ENCODE data around the gene NTMT1. TPM values are rescaled to one million over a fixed set of nuclear protein-coding genes. Genes with fewer than 3 reads are reported as not detected.

NTMT1 gene
- total RNA-seq, 1 donor from 2014 or later: 30.7 TPM

DNA sequence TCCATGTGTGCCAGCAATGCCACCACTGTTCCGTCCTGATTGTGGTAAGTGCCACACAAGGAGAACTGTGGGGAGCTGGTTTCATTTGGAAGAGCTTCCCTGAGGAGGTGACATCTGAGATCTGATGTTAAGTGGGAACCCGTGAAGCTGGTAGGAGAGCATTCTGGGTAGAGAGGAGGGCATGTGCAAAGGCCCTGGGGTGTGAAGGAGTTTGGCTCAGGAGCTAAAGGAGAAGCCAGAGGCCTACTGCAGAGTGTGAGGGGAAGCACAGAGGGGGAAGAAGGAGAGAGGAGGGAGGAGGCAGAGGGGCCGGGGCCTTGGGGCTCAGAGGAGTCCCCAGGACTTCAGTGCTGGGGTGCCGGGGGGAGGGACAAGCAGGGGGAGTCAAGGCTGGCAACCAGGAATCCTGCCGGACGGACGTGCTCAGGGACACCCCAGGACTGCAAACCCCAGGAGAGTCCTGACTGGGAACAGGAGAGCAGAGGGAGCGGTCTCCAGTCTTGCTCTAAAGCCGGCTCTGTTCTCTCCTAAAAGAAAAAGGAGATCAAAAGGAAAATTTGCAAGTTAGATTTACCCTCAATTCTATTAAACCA is 24.8 kb upstream of the NTMT1 start:
- DNase-seq (ENCODE audit: low spot score in 2 of 2, unreplicated experiment in 2 of 2): no peak
- Mint-ChIP-seq H3K4me3 (no peak overlapping the region), H3K9me3 (no peaks in the 10 kb centered on the region), H3K4me1 (peaks cover 37% of the 10 kb centered on the region), H3K27ac (peak overlapping the region; percentile 83), H3K36me3 (no peaks in the 10 kb centered on the region), H3K27me3 (ENCODE audit: low read depth) (no peaks in the 10 kb centered on the region)
- TF ChIP-seq, protein P1, sequence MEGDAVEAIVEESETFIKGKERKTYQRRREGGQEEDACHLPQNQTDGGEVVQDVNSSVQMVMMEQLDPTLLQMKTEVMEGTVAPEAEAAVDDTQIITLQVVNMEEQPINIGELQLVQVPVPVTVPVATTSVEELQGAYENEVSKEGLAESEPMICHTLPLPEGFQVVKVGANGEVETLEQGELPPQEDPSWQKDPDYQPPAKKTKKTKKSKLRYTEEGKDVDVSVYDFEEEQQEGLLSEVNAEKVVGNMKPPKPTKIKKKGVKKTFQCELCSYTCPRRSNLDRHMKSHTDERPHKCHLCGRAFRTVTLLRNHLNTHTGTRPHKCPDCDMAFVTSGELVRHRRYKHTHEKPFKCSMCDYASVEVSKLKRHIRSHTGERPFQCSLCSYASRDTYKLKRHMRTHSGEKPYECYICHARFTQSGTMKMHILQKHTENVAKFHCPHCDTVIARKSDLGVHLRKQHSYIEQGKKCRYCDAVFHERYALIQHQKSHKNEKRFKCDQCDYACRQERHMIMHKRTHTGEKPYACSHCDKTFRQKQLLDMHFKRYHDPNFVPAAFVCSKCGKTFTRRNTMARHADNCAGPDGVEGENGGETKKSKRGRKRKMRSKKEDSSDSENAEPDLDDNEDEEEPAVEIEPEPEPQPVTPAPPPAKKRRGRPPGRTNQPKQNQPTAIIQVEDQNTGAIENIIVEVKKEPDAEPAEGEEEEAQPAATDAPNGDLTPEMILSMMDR (IDR thresholded peaks at IDR 0.05; ENCODE audit: unreplicated experiment): no peak

DNA sequence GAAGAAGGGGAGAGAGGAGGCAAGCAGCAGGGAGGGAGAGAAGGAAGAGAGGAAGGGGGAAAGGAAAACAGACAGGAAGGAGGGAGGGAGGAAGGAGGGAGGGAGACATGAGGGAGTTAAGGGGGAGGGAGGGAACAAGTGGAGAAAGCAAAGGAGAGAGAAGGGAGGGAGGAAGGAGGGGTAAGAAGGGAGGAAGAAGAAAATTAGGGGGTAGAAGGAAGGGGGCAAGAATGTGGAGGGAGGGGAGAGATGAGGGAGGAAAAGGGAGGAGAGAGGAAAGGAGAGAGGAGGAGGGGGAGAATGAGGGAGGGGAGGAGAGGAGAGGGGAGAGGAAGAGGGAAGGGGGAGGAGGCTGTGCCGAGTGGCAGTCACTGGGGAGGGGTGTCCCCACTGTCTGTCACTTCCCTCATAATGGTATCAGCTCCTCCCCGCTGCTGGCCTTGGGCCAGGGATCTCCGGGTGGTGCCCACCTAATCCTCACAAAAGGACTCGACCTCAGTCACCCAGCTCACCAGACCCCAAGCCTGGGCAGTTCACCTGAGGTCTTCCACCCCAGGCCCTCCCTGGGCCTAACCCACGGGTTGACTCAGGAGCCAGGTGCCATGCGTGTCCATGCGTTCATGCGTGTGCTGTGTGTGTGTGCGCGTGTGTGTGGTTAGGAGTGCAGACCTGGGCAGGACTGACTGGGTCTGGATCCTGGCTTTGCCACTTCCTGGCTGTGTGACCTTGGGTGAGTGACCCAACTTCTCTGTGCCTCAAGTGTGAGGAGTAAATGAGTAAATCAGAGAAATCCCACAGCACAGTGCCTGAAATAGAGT is 23.2 kb upstream of the NTMT1 start:
- Mint-ChIP-seq H3K36me3 (no peaks in the 10 kb centered on the region), H3K27ac (peak overlapping the region; percentile 90), H3K4me3 (no peak overlapping the region), H3K9me3 (no peaks in the 10 kb centered on the region), H3K27me3 (ENCODE audit: low read depth) (no peaks in the 10 kb centered on the region), H3K4me1 (peaks cover 39% of the 10 kb centered on the region)
- TF ChIP-seq, protein P1 (IDR thresholded peaks at IDR 0.05; ENCODE audit: unreplicated experiment): no peak
- DNase-seq (ENCODE audit: low spot score in 2 of 2, unreplicated experiment in 2 of 2): no peak

DNA sequence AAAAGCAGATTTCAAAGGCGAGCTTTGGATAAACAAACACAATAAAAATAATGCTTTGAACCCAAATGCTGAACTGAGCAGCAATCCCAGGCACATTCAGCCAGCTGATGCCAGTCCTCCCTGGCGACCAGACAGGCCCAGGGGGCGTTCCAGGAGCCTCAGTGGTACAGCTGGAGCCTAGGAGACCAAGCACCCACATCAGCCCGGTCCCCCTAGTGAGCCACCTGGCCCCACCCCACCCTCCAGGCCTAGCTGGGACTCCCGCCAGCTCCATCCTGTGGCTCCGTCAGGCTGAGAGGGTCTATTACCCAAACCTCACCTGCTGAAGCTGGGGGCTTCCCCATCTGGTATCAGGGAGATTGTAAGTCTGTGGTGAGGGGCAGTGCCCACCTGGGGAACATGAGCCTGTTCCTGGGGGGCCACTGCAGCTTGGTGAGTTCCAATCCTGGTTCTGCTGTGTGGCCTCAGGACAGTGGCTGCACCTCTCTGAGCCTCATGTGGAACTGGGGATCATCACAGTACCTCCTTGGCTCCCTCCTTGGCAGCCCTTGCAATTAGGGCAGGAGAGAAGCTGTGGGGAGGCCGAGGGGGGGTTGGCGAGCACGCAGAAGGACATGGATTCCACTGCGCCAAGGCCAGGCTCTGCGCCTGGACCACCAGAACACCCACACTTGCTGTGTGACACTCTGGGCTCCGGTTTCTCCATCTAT is 21.8 kb upstream of the NTMT1 start:
- TF ChIP-seq, protein P1 (IDR thresholded peaks at IDR 0.05; ENCODE audit: unreplicated experiment): no peak
- H3K27ac Mint-ChIP-seq: peak overlapping the region; percentile 90
- no peaks in the 10 kb centered on the region for H3K9me3 Mint-ChIP-seq
- peaks cover 37% of the 10 kb centered on the region for H3K4me1 Mint-ChIP-seq
- no peaks in the 10 kb centered on the region for H3K36me3 Mint-ChIP-seq
- no peaks in the 10 kb centered on the region for H3K27me3 Mint-ChIP-seq (ENCODE audit: low read depth)
- no peak for DNase-seq (ENCODE audit: low spot score in 2 of 2, unreplicated experiment in 2 of 2)
- H3K4me3 Mint-ChIP-seq: no peak overlapping the region

DNA sequence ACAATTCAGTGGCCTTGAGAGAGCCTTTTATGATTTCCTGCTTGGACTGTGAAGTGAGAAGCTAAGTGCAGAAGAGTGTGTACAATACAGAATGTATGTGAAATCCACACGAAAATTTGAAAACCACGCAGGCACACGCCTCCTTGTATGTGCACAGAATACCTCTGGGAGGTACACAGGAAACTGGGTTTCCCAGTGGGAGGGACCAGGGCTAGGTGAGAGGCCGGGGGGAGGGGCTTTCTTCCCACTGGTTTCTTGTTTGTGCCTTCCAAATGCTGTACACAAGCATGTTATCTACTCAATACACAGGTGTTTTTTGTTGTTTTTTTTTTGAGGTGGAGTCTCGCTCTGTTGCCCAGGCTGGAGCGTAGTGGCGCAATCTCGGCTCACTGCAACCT is 21.2 kb upstream of the NTMT1 start:
- H3K4me3 Mint-ChIP-seq: no peak overlapping the region
- peak overlapping the region; percentile 88 for H3K27ac Mint-ChIP-seq
- no peaks in the 10 kb centered on the region for H3K36me3 Mint-ChIP-seq
- no peaks in the 10 kb centered on the region for H3K27me3 Mint-ChIP-seq (ENCODE audit: low read depth)
- peaks cover 38% of the 10 kb centered on the region for H3K4me1 Mint-ChIP-seq
- DNase-seq (ENCODE audit: low spot score in 2 of 2, unreplicated experiment in 2 of 2): no peak
- TF ChIP-seq, protein P1 (IDR thresholded peaks at IDR 0.05; ENCODE audit: unreplicated experiment): no peak
- no peaks in the 10 kb centered on the region for H3K9me3 Mint-ChIP-seq

DNA sequence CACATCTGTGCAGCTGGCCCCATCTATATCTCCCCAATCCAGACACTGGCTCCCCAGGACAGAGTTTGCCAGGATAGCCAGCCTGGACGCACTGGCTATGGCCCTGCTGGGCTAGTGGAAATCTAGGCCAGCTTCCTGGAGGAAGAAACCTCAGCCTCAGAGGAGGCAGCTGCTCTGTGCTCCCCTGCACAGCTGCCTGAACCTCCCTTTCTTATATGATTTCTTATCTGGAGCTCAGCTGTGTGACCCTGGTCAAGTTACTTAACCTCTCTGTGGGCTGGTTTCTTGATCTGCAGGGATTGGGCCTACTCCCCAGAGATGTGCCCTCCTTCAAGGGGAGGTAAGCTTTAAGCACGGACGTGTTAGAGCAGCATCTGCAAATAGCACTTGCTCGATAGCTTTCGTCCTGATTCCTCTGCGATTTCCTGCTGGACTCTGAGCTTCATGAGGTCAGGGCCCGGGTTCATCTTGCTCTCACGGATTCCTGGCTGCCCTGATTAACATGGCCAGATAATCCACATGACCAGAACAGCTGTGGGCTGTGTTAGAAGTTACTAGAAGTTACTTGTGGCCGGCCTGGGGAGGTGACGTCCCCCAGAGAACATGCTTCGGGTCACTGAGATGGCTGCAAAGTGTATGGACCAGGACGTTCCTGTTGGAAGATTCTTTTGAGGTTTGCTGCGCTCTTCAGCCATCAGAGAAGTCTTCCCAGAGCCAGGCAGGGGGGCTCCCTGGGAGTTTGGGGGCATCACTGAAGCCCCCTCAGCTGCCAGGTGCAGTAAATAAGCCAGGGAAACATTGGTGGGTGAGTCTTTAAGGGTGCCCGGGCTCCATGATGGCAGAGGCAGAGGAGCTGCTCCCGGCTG is 19.6 kb upstream of the NTMT1 start:
- DNase-seq (ENCODE audit: low spot score in 2 of 2, unreplicated experiment in 2 of 2): no peak
- Mint-ChIP-seq H3K9me3 (no peaks in the 10 kb centered on the region), H3K27ac (peak overlapping the region; percentile 91), H3K27me3 (ENCODE audit: low read depth) (no peaks in the 10 kb centered on the region), H3K4me3 (no peak overlapping the region), H3K36me3 (no peaks in the 10 kb centered on the region), H3K4me1 (peaks cover 44% of the 10 kb centered on the region)
- TF ChIP-seq, protein P1 (IDR thresholded peaks at IDR 0.05; ENCODE audit: unreplicated experiment): no peak

All from mesothelial cell of epicardium (in vitro differentiated cells).